ENCODE results near the gene GPR153. TPM values are rescaled to one million over a fixed set of nuclear protein-coding genes. Genes with fewer than 3 reads are reported as not detected.

GPR153 gene
- total RNA-seq, 1 experiment from 2014 or later = 6.1 TPM

DNA sequence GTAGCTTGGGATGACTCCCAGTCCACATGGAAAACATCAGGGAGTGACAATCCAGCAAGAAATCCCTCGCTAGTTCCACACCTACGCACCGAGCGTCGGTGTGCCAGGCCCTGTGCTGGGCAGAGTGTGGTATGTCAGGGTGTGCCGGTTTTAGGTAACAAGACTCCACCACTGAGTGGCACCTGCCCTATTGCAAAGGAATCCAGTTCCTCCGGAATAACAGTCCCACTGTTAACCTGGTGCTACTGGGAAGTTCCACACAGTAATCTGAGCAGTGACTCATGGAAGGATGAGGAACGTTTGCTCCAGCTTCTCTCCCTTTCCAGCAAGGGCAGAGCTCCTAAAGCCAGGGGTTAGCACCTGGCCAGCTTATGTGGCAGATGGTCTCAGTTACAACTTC, 40.7 kb downstream of the GPR153 start:
- Histone ChIP-seq H3K79me2 (ENCODE audit: insufficient read depth, low read length) (peaks cover 28% of the 10 kb centered on the region; the same call in 1 of the 2 replicates), H2AFZ (ENCODE audit: low read depth, low read length, poor library complexity, severe bottlenecking) (no peak overlapping the region), H3K27me3 (ENCODE audit: insufficient read depth, low read length) (no peaks in the 10 kb centered on the region), H3K9me3 (ENCODE audit: control insufficient read depth in 1 of 2, insufficient read depth in 1 of 2, low read depth in 1 of 2, low read length in 2 of 2) (no peaks in the 10 kb centered on the region), H3K27ac (ENCODE audit: low read depth, low read length) (peak overlapping the region; percentile 89), H3K4me1 (ENCODE audit: control insufficient read depth in 1 of 2, insufficient read depth in 2 of 2, low read length in 2 of 2) (peaks cover 66 to 74% of the 10 kb centered on the region in 2 experiments), H4K20me1 (ENCODE audit: insufficient read depth) (no peaks in the 10 kb centered on the region; the same call in 1 of the 2 replicates), H3K4me3 (replicated peaks in 1 of 2; ENCODE audit: low read depth in 1 of 2, low read length in 2 of 2) (peak overlapping the region; percentile 12 to 34; a peak in 2 of 4 replicates), H3K9ac (ENCODE audit: low read length) (peak overlapping the region; percentile 67), H3K9me2 (ENCODE audit: insufficient read depth) (no peaks in the 10 kb centered on the region), H3K4me2 (ENCODE audit: low read length) (peak overlapping the region; percentile 80), H3K36me3 (ENCODE audit: control insufficient read depth in 1 of 2, insufficient read depth in 2 of 2, low read length in 2 of 2) (peaks cover 4 to 40% of the 10 kb centered on the region in 2 experiments; a peak in 2 of 4 replicates)
- intact Hi-C loops (cut with micrococcal nuclease) = no loop called here
- BruUV-seq (replicated peaks) = no TSS peak
- DNase-seq (ENCODE audit: low read depth, low spot score) = peak; percentile 93
- POLR2A ChIA-PET = interaction anchor here (0.6 to 1.6 kb wide), 5 partner anchors 11 to 20 kb away, joined by 3 to 11 read pairs (median 4); partner anchors contain the start of gene RNF207
- ATAC-seq = peak; percentile 87
- RAD21 ChIA-PET (ENCODE audit: low non-redundant PET in 1 of 2, low total read pairs in 2 of 2, uncharacterized antibody in 2 of 2, unreplicated experiment in 2 of 2) = no interaction called here
- CTCF ChIA-PET = interaction anchor here (0.8 to 6.5 kb wide), 2 partner anchors 15 to 18 kb away, joined by 3 to 44 read pairs; partner anchors contain the start of gene RNF207
- TF ChIP-seq JUND (IDR thresholded peaks at IDR 0.05) (peak; percentile 97), POLR2AphosphoS5 (IDR thresholded peaks at IDR 0.05; ENCODE audit: low read depth, low read length) (peak; percentile 88), EZH2 (IDR thresholded peaks at IDR 0.05) (no peak), SP1 (IDR thresholded peaks at IDR 0.05; ENCODE audit: low read depth) (peak; percentile 100), SRF (IDR thresholded peaks at IDR 0.05; ENCODE audit: low read depth) (0 out of 2 replicates have a peak, but pooled peaks have one; percentile 18), EZH2phosphoT487 (IDR thresholded peaks at IDR 0.05; ENCODE audit: borderline replicate concordance) (no peak), SIN3A (IDR thresholded peaks at IDR 0.05; ENCODE audit: low read depth) (peak; percentile 98), POLR2A (IDR thresholded peaks at IDR 0.05; ENCODE audit: borderline replicate concordance, extremely low read depth, insufficient read depth, insufficient read length) (no peak), MAX (IDR thresholded peaks at IDR 0.05) (peak; percentile 95), ZBTB33 (IDR thresholded peaks at IDR 0.05; ENCODE audit: extremely low read depth, insufficient replicate concordance, low read length) (peak; percentile 62), REST (IDR thresholded peaks at IDR 0.05; ENCODE audit: low read depth) (no peak), ZNF274 (IDR thresholded peaks at IDR 0.05; ENCODE audit: low read depth, low read length) (no peak), CEBPB (IDR thresholded peaks at IDR 0.05; ENCODE audit: low read depth) (peak; percentile 83), ZFX (IDR thresholded peaks at IDR 0.05) (no peak), RAD21 (IDR thresholded peaks at IDR 0.05; ENCODE audit: low read depth) (peak; percentile 46; the same call in 1 of the 2 replicates), TCF7L2 (IDR thresholded peaks at IDR 0.05; ENCODE audit: borderline replicate concordance, extremely low read depth, insufficient read depth, insufficient read length) (no peak), YY1 (IDR thresholded peaks at IDR 0.05; ENCODE audit: extremely low read depth, insufficient replicate concordance, low read depth, low read length) (peak; percentile 70), CTCF (IDR thresholded peaks at IDR 0.05 in 2 of 3, conservative IDR thresholded peaks at IDR 0.05 in 1 of 3; ENCODE audit: borderline replicate concordance in 1 of 3, insufficient read depth in 1 of 3, low read depth in 2 of 3, low read length in 2 of 3) (no peak), EGR1 (IDR thresholded peaks at IDR 0.05; ENCODE audit: low read depth) (peak; percentile 96), CBX3 (IDR thresholded peaks at IDR 0.05; ENCODE audit: low read depth) (peak; percentile 99), ELF1 (IDR thresholded peaks at IDR 0.05; ENCODE audit: borderline replicate concordance, low read depth) (no peak)
